GM21786 (cell line): ENCODE measurements around the gene SLC6A8.
"Not testable (repeated sequence)": the region's sequence is repeated elsewhere in the genome, so short reads cannot be mapped to it uniquely, and the experiment has no call there.

Experiments
- ATAC-seq: cut with Tn5 transposase; IDR thresholded peaks from one replicate; pipeline ENCODE4 v1.9.1; 2021; ENCODE audit not compliant: unreplicated experiment

The SLC6A8 gene

GRCh38 chrX:153744210-153745066, 56.7 kb downstream of the SLC6A8 start:
- no peak for ATAC-seq

- not testable (repeated sequence) for ATAC-seq
These were observed 57.3 kb downstream of the SLC6A8 start for GRCh38 chrX:153745067-153745433.
